ENCODE data around the gene RNLS. TPM values are rescaled to one million over a fixed set of nuclear protein-coding genes. Genes with fewer than 3 reads are reported as not detected.

The RNLS gene
- total and polyA plus RNA-seq, 2 of the 4 experiments (the other 2 are of a cell fraction): 4.5 to 7.0 TPM

GRCh38 chr10:88458209-88458608 is 124.9 kb downstream of the RNLS start:
- no CpG with 5 or more reads among the region's 3 CpGs for WGBS, 2 experiments (ENCODE audit: extremely low coverage in 2 of 2, insufficient read length in 1 of 2)
- Histone ChIP-seq H3K9me3 (ENCODE audit: control insufficient read depth, insufficient read depth, low read length) (no peaks in the 10 kb centered on the region), H3K79me1 (ENCODE audit: low read depth in 1 of 2, low read length in 2 of 2) (no peaks in the 10 kb centered on the region), H3K4me2 (ENCODE audit: low read depth, low read length) (no peak overlapping the region), H2BK20ac (ENCODE audit: low read depth, low read length) (no peak overlapping the region), H2BK5ac (ENCODE audit: low read depth, low read length, poor library complexity, severe bottlenecking) (no peak overlapping the region), H3K9ac (ENCODE audit: low read depth, low read length) (no peak overlapping the region), H3K27me3 (ENCODE audit: control insufficient read depth, insufficient read depth, low read length) (peaks cover 14% of the 10 kb centered on the region), H3K14ac (replicated peaks; ENCODE audit: low read depth, low read length) (no peak overlapping the region), H4K91ac (ENCODE audit: insufficient read depth, low read depth, low read length) (no peak overlapping the region), H4K20me1 (ENCODE audit: insufficient read depth, low read length) (no peaks in the 10 kb centered on the region), H3K56ac (ENCODE audit: extremely low read depth, insufficient read depth, low read length) (no peak overlapping the region), H3K9me1 (ENCODE audit: insufficient read depth, low read length) (no peaks in the 10 kb centered on the region), H2AFZ (replicated peaks; ENCODE audit: low read length, poor library complexity) (no peak overlapping the region), H3K4me3 (ENCODE audit: insufficient read depth, low read depth, low read length) (no peak overlapping the region), H3K4me1 (ENCODE audit: control insufficient read depth, insufficient read depth, low read length) (peaks cover 3% of the 10 kb centered on the region; the same call in 1 of the 2 replicates), H3K4ac (ENCODE audit: low read depth, low read length) (no peak overlapping the region), H3K36me3 (ENCODE audit: control insufficient read depth, insufficient read depth, low read length) (no peaks in the 10 kb centered on the region), H4K8ac (ENCODE audit: low read depth in 2 of 2, low read length in 2 of 2) (no peak overlapping the region), H2BK120ac (ENCODE audit: low read depth, low read length) (no peak overlapping the region), H2AK9ac (replicated peaks; ENCODE audit: low read depth, low read length, poor library complexity) (no peak overlapping the region), H4K5ac (ENCODE audit: low read depth, low read length) (no peak overlapping the region), H2AK5ac (ENCODE audit: low read depth, low read length) (no peak overlapping the region), H2BK15ac (ENCODE audit: low read depth, low read length) (no peak overlapping the region), H3K23ac (ENCODE audit: low read depth, low read length) (no peak overlapping the region; the same call in 1 of the 2 replicates), H3K18ac (ENCODE audit: low read depth, low read length) (no peak overlapping the region), H3K27ac (ENCODE audit: insufficient read depth, low read length) (no peak overlapping the region)
- in situ Hi-C loops (cut with MboI; ENCODE audit: low sequenced_read_pairs): no loop called here
- CTCF ChIA-PET: interaction anchor here (0.7 to 1.4 kb wide), 2 partner anchors 21 to 96 kb away, joined by 3 read pairs; no protein-coding TSS in a partner anchor
- no TSS peak for BruUV-seq (replicated peaks)
- ATAC-seq (ENCODE audit: low read depth): no peak
- POLR2A ChIA-PET (ENCODE audit: unreplicated experiment): no interaction called here
- intact Hi-C loops (cut with micrococcal nuclease): no loop called here
- dilution Hi-C loops (cut with HindIII; ENCODE audit: low sequenced_read_pairs, unreplicated experiment): no loop called here
- no peak for DNase-seq
- TF ChIP-seq RCOR1 (IDR thresholded peaks at IDR 0.05; ENCODE audit: insufficient replicate concordance, low read length) (no peak), CHD1 (IDR thresholded peaks at IDR 0.05; ENCODE audit: low read depth, low read length) (no peak), FOS (IDR thresholded peaks at IDR 0.05; ENCODE audit: low read depth, low read length) (no peak), CTCF (conservative IDR thresholded peaks at IDR 0.05; ENCODE audit: low read depth, low read length) (no peak), MAZ (IDR thresholded peaks at IDR 0.05; ENCODE audit: borderline replicate concordance, low read depth, low read length) (no peak), RFX5 (IDR thresholded peaks at IDR 0.05; ENCODE audit: low read depth, low read length) (no peak), NFE2L2 (IDR thresholded peaks at IDR 0.05; ENCODE audit: low read depth, low read length) (no peak), SMC3 (IDR thresholded peaks at IDR 0.05; ENCODE audit: low read depth, low read length) (no peak), MXI1 (IDR thresholded peaks at IDR 0.05; ENCODE audit: borderline replicate concordance, low read depth, low read length) (no peak), MAFK (IDR thresholded peaks at IDR 0.05; ENCODE audit: low read depth, low read length) (no peak), CEBPB (IDR thresholded peaks at IDR 0.05; ENCODE audit: low read depth, low read length) (no peak), POLR2A (IDR thresholded peaks at IDR 0.05; ENCODE audit: low read depth, low read length) (no peak), BHLHE40 (IDR thresholded peaks at IDR 0.05; ENCODE audit: low read depth, low read length) (no peak)
- TF ChIP-seq, protein P1, sequence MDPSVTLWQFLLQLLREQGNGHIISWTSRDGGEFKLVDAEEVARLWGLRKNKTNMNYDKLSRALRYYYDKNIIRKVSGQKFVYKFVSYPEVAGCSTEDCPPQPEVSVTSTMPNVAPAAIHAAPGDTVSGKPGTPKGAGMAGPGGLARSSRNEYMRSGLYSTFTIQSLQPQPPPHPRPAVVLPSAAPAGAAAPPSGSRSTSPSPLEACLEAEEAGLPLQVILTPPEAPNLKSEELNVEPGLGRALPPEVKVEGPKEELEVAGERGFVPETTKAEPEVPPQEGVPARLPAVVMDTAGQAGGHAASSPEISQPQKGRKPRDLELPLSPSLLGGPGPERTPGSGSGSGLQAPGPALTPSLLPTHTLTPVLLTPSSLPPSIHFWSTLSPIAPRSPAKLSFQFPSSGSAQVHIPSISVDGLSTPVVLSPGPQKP (IDR thresholded peaks at IDR 0.05; ENCODE audit: borderline replicate concordance, low read depth, low read length): no peak
- TF ChIP-seq, protein P2, sequence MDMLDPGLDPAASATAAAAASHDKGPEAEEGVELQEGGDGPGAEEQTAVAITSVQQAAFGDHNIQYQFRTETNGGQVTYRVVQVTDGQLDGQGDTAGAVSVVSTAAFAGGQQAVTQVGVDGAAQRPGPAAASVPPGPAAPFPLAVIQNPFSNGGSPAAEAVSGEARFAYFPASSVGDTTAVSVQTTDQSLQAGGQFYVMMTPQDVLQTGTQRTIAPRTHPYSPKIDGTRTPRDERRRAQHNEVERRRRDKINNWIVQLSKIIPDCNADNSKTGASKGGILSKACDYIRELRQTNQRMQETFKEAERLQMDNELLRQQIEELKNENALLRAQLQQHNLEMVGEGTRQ (IDR thresholded peaks at IDR 0.05; ENCODE audit: low read depth, low read length): no peak

All from IMR-90 (cell line).